Right lobe of liver (tissue), 6 donors: ENCODE data around the gene DGKI. TPM values are rescaled to one million over a fixed set of nuclear protein-coding genes. Genes with fewer than 3 reads are reported as not detected.

Experiments used
- ATAC-seq, 4 donors: fragments of 200-7000 bp; cut with Tn5 transposase; one replicate each; pipeline ENCODE4 v1.9.1; 2020; ENCODE audit warnings: mild to moderate bottlenecking in 4 of 4, moderate library complexity in 4 of 4
- DNase-seq, 3 donors: peaks; one replicate each; pipeline ENCODE4 v3.0.0-alpha.2; 2020
- H3K27ac ChIP-seq, 3 donors: fragments of 200-600 bp; one replicate each; pipeline ENCODE4 v1.8.0; 2022
- H3K27me3 ChIP-seq, 2 donors: fragments of 200-600 bp; one replicate each; pipeline ENCODE4 v1.8.0; 2022
- H3K36me3 ChIP-seq, 4 donors: fragments of 200-600 bp; sonication (generic) in 1 of 4; one replicate each; pipeline versions ENCODE4 v1.5.1 to v1.8.0; 2017 to 2022; ENCODE audit warnings: control low read depth in 1 of 4
- H3K4me1 ChIP-seq, 4 donors: fragments of 200-600 bp; sonication (generic) in 1 of 4; one replicate each; pipeline versions ENCODE4 v1.5.1 to v1.8.0; 2017 to 2022; ENCODE audit warnings: control low read depth in 1 of 4
- H3K4me3 ChIP-seq, 3 donors: fragments of 200-600 bp; one replicate each; pipeline ENCODE4 v1.8.0; 2022
- H3K9me3 ChIP-seq, 4 donors: fragments of 200-600 bp; sonication (generic) in 1 of 4; one replicate each; pipeline versions ENCODE4 v1.5.1 to v1.8.0; 2017 to 2022; ENCODE audit warnings: control low read depth in 1 of 4
- CTCF ChIP-seq, 4 donors: fragments of 200-600 bp in 3 of 4; fragments of 450-650 bp in 1 of 4; IDR thresholded peaks; one replicate each; pipeline versions ENCODE4 v1.5.1 to v1.8.0; 2016 to 2022; ENCODE audit warnings: antibody characterized with exemption in 4 of 4, mild to moderate bottlenecking in 2 of 4
- POLR2A ChIP-seq: fragments of 450-650 bp; IDR thresholded peaks from one replicate; pipeline ENCODE4 v1.6.1; 2017; ENCODE audit warnings: antibody characterized with exemption, mild to moderate bottlenecking
- WGBS: methylation state at CpG from one replicate; pipeline ENCODE4 v1.1.6; 2018; ENCODE audit warnings: low coverage, low lambda C conversion rate; ENCODE audit not compliant: insufficient coverage; ENCODE audit errors: missing lambda C conversion rate; 5-methylcytosine and 5-hydroxymethylcytosine counted together
- intact Hi-C, 2 donors: fragments of 100-400 bp; cut with DNase I; formaldehyde crosslinking; loops; one replicate each; pipeline versions ENCODE4 v1.11.2 to v1.14.1; 2022
- total RNA-seq, 6 experiments: library from RNA; depleted of rRNA in 2 of 6; stranded (reverse); fragments of >200 nt in 2 of 6; fragmentation: NEBNext Ultra II Directional in 3 of 6; extraction: Animal tissue kit (Norgen Biotek cat#: 25700) in 3 of 6; gene quantifications; one replicate each; pipeline versions ENCODE4 v1.1.0 to v1.2.4, GENCODE V29; 2016 to 2023
- donor health status: DM: no; HTN: yes; CAD: no.
- donor health status: DM: no; HTN: no; CAD: no.
- donor health status: DM: no; HTN: no; CAD: no.
- donor health status: DM: no; HTN: yes; CAD: no.
- donor health status: DM: no; HTN: yes; CAD: no.

DGKI gene
- total RNA-seq, 6 experiments from 2014 or later: 0.05 to 0.35 (median 0.06) TPM; not detected in 1

DNA sequence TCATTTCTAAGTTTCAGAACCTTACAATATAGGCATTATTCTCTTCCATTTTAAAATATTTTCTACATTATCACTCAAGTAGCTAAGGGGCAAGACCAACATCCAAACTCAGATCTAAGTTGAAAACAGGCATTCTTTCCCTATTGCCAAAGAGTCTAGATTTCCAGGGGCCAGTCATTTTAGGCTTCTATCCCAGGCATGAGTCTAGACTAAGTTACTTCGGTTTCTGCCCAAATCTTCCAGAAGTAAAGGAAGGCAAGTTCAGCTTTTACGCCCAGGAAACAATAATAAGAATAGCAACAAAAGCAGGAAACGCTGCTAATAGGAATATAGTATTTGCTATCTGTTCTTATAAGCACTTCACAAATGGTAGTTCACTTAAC lies 189.9 kb downstream of the DGKI start:
- WGBS: 69% methylated on average over 3 of the region's 3 CpGs
- intact Hi-C loops: loop anchor here (5.0 to 10.0 kb wide), 2 partner anchors 240 to 248 kb away; no protein-coding TSS in a partner anchor

GRCh38 chr7:137656227-137656849 lies 190.4 kb downstream of the DGKI start:
- Histone ChIP-seq H3K9me3 (no peaks in the 10 kb centered on the region), H3K36me3 (no peaks in the 10 kb centered on the region), H3K27ac (no peak overlapping the region), H3K27me3 (no peaks in the 10 kb centered on the region), H3K4me3 (no peak overlapping the region), H3K4me1 (no peaks in the 10 kb centered on the region)
- peak; percentile 74 to 78 (median 77) for DNase-seq
- 4% methylated on average over 8 of the region's 8 CpGs for WGBS
- TF ChIP-seq POLR2A (no peak), CTCF (IDR thresholded peaks at IDR 0.05) (peak; percentile 76 to 85 (median 81))
- ATAC-seq: peak; percentile 87 to 97 (median 94)
- intact Hi-C loops: loop anchor here (5.0 to 10.0 kb wide), 2 partner anchors 241 to 248 kb away; no protein-coding TSS in a partner anchor

More for the DNA sequence above, 189.9 kb downstream of the DGKI start:
- Histone ChIP-seq H3K4me3 (no peak overlapping the region), H3K27ac (no peak overlapping the region), H3K4me1 (no peaks in the 10 kb centered on the region), H3K27me3 (no peaks in the 10 kb centered on the region), H3K9me3 (no peaks in the 10 kb centered on the region), H3K36me3 (no peaks in the 10 kb centered on the region)
- TF ChIP-seq POLR2A (no peak), CTCF (IDR thresholded peaks at IDR 0.05) (no peak)
- DNase-seq (no peak), ATAC-seq (no peak)

- TF ChIP-seq CTCF (IDR thresholded peaks at IDR 0.05) (no peak), POLR2A (no peak)
- 73% methylated on average over 5 of the region's 6 CpGs for WGBS
- no peaks in the 10 kb centered on the region for H3K4me1 ChIP-seq
- no peaks in the 10 kb centered on the region for H3K36me3 ChIP-seq
- ATAC-seq (no peak), DNase-seq (no peak)
- intact Hi-C loops: loop anchor here (5.0 to 10.0 kb wide), 2 partner anchors 241 to 249 kb away; no protein-coding TSS in a partner anchor
- no peaks in the 10 kb centered on the region for H3K9me3 ChIP-seq
- H3K27ac ChIP-seq: no peak overlapping the region
- H3K27me3 ChIP-seq: no peaks in the 10 kb centered on the region
- H3K4me3 ChIP-seq: no peak overlapping the region
Measured at GRCh38 chr7:137655804-137656203, 191.0 kb downstream of the DGKI start.

GRCh38 chr7:137652721-137653120 lies 194.1 kb downstream of the DGKI start:
- no peak for DNase-seq
- no peak overlapping the region for H3K27ac ChIP-seq
- H3K36me3 ChIP-seq: no peaks in the 10 kb centered on the region
- WGBS: 31% methylated on average over 1 of the region's 1 CpG
- intact Hi-C loops: loop anchor here in 1 of 2 donors (10.0 kb wide), 1 partner anchor 252 kb away; no protein-coding TSS in a partner anchor
- ATAC-seq: peak in 1 of 4 donors; percentile 22
- H3K27me3 ChIP-seq: no peaks in the 10 kb centered on the region
- H3K9me3 ChIP-seq: no peaks in the 10 kb centered on the region
- no peak overlapping the region for H3K4me3 ChIP-seq
- TF ChIP-seq CTCF (IDR thresholded peaks at IDR 0.05): no peak
- no peak for TF ChIP-seq POLR2A
- no peaks in the 10 kb centered on the region for H3K4me1 ChIP-seq
